ENCODE data around the gene THRB.

GRCh38 chr3:24198728-24199127 lies 295.9 kb downstream of the THRB start:
- TF ChIP-seq EZH2 (IDR thresholded peaks at IDR 0.05; ENCODE audit: insufficient read depth, poor library complexity, severe bottlenecking) (no peak), EZH2phosphoT487 (IDR thresholded peaks at IDR 0.05; ENCODE audit: insufficient read depth, low read depth) (no peak)

Data from GM23248 (cell line).